ENCODE results near the gene GREM1. TPM values are rescaled to one million over a fixed set of nuclear protein-coding genes. Genes with fewer than 3 reads are reported as not detected.

The GREM1 gene
- total RNA-seq, 6 donors from 2014 or later, result under 0.01 to 3.9 (median 0.97) TPM; not detected in 2

DNA sequence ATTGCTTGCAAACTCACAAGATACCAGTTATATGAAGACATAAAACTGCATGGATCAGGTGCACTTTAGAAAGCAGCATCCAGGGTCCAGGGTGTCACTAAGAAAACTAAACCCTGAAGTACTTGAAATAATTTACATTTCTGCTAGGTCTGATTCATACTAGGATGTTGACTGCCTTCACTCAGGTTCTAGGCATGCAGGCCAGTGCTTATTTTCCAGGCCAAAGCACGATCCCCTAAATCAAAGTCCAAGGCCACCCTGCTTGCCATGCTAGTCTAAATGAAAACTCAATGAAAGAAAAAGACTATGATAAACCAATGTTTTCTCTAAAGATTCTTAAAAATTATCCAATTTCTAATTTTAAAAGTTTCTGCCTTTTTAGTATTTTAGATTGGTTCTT lies 49.4 kb downstream of the GREM1 start:
- no peak for ATAC-seq (ENCODE audit: low FRiP score in 2 of 2)
- 83 to 93% methylated on average over 1 of the region's 1 CpG for WGBS, 2 donors
- H3K27ac ChIP-seq, result no peak overlapping the region
- no peaks in the 10 kb centered on the region for H3K9me3 ChIP-seq
- H3K36me3 ChIP-seq, result no peaks in the 10 kb centered on the region
- no peak for DNase-seq
- TF ChIP-seq, protein P1, sequence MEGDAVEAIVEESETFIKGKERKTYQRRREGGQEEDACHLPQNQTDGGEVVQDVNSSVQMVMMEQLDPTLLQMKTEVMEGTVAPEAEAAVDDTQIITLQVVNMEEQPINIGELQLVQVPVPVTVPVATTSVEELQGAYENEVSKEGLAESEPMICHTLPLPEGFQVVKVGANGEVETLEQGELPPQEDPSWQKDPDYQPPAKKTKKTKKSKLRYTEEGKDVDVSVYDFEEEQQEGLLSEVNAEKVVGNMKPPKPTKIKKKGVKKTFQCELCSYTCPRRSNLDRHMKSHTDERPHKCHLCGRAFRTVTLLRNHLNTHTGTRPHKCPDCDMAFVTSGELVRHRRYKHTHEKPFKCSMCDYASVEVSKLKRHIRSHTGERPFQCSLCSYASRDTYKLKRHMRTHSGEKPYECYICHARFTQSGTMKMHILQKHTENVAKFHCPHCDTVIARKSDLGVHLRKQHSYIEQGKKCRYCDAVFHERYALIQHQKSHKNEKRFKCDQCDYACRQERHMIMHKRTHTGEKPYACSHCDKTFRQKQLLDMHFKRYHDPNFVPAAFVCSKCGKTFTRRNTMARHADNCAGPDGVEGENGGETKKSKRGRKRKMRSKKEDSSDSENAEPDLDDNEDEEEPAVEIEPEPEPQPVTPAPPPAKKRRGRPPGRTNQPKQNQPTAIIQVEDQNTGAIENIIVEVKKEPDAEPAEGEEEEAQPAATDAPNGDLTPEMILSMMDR (IDR thresholded peaks at IDR 0.05), result no peak
- no peak for TF ChIP-seq POLR2A (IDR thresholded peaks at IDR 0.05)
- no peak for TF ChIP-seq EP300 (IDR thresholded peaks at IDR 0.05)
- no peak for TF ChIP-seq POLR2AphosphoS5 (IDR thresholded peaks at IDR 0.05)
- H3K4me3 ChIP-seq, result no peak overlapping the region
- H3K27me3 ChIP-seq, result no peaks in the 10 kb centered on the region
- no peaks in the 10 kb centered on the region for H3K4me1 ChIP-seq

DNA sequence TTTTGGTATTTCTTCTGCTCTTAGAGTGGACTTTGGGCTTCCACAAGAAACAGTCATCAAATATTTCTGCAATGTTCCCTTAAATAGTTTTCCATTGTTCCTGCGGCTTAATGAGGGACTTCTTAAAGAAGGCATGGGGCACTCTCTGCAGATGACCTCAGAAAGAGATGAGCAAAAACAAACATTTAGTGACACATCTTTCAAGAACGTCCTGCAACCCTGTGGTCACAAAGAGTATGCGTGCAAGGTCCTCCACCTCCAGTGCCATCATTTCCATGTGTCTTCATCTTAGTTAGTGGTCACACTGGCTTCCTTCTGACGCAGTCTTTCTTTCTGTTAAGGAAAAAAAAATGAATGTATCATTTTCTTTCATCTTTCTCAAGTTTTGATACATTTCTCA lies 56.2 kb downstream of the GREM1 start:
- 80 to 82% methylated on average over 4 of the region's 4 CpGs for WGBS, 2 donors
- ATAC-seq (ENCODE audit: low FRiP score in 2 of 2) (no peak), DNase-seq (no peak)
- H3K36me3 ChIP-seq, result peaks cover 0 to 14% (median 0%) of the 10 kb centered on the region in 4 donors
- no peaks in the 10 kb centered on the region for H3K4me1 ChIP-seq
- H3K27me3 ChIP-seq, result no peaks in the 10 kb centered on the region
- no peak for TF ChIP-seq POLR2A (IDR thresholded peaks at IDR 0.05)
- TF ChIP-seq, protein P1 (IDR thresholded peaks at IDR 0.05), result no peak
- no peak for TF ChIP-seq EP300 (IDR thresholded peaks at IDR 0.05)
- no peak for TF ChIP-seq POLR2AphosphoS5 (IDR thresholded peaks at IDR 0.05)
- H3K4me3 ChIP-seq, result no peak overlapping the region
- H3K9me3 ChIP-seq, result no peaks in the 10 kb centered on the region
- no peak overlapping the region for H3K27ac ChIP-seq

DNA sequence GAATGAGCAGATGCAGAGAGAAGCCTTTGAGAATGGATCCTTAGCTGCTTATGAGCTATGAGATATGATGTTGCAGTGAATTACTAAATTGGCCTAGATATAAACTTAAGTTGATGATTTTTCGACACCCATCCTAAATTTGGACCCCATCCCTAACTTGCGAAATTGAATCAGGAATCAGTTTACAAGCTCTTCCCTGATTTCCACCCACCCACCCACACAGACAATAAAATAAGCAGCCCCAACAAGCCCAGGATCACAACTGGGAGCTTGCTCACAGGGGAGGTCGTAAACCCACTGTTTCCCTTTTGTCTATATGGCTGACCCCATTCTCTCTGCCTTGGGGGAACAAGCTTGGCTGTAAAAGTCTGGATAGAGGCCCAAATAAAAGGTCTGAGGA lies 57.3 kb downstream of the GREM1 start:
- Histone ChIP-seq H3K4me1 (no peaks in the 10 kb centered on the region), H3K9me3 (no peaks in the 10 kb centered on the region), H3K27me3 (no peaks in the 10 kb centered on the region), H3K36me3 (peaks cover 0 to 14% (median 0%) of the 10 kb centered on the region in 4 donors), H3K4me3 (no peak overlapping the region), H3K27ac (no peak overlapping the region)
- TF ChIP-seq POLR2A (IDR thresholded peaks at IDR 0.05) (no peak), POLR2AphosphoS5 (IDR thresholded peaks at IDR 0.05) (no peak), EP300 (IDR thresholded peaks at IDR 0.05) (no peak)
- TF ChIP-seq, protein P1 (IDR thresholded peaks at IDR 0.05), result no peak
- WGBS, 2 donors, result 91 to 92% methylated on average over 3 of the region's 3 CpGs
- ATAC-seq (ENCODE audit: low FRiP score in 2 of 2) (no peak), DNase-seq (no peak)

DNA sequence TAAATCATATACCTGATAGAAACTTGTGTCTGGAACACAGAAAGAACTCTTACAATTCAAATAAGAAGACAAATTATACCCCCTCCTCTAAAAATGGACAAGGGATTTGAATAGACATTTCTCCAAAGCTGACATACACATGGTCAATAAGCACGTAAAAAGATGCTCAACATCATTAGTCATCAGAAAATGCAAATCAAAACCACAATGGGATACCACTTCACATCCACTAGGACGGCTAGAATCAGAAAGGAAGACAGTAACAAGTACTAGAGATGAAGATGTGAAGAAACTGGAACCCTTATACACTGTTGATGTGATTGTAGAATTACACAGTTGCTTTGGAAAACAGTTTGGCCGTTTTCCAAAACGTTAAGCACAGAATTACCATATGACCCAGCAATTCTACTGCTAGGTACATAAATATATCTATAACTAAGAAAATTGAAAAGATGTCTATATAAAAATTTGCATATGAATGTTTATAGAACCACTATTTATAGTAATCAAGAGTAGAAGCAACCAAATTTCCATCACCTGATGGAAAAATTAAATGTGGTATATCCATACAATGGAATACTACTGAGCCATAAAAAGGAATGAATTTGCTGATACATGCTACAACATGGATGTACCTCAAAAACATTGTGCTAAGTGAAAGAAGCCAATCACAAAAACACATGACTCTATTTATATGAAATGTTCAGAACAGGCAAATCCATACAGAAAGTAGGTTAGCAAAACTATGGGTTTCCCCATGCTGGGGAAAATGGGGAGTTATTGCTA lies 60.8 kb downstream of the GREM1 start:
- no peak for DNase-seq
- no peak overlapping the region for H3K4me3 ChIP-seq
- H3K9me3 ChIP-seq, result no peaks in the 10 kb centered on the region
- H3K36me3 ChIP-seq, result peaks cover 0 to 10% (median 0%) of the 10 kb centered on the region in 4 donors
- TF ChIP-seq POLR2AphosphoS5 (IDR thresholded peaks at IDR 0.05), result no peak
- TF ChIP-seq, protein P1 (IDR thresholded peaks at IDR 0.05), result no peak
- no peak for TF ChIP-seq EP300 (IDR thresholded peaks at IDR 0.05)
- TF ChIP-seq POLR2A (IDR thresholded peaks at IDR 0.05), result no peak
- H3K4me1 ChIP-seq, result no peaks in the 10 kb centered on the region
- H3K27ac ChIP-seq, result no peak overlapping the region
- no peaks in the 10 kb centered on the region for H3K27me3 ChIP-seq
- 88 to 97% methylated on average over 4 of the region's 4 CpGs for WGBS, 2 donors
- no peak for ATAC-seq (ENCODE audit: low FRiP score in 2 of 2)

DNA sequence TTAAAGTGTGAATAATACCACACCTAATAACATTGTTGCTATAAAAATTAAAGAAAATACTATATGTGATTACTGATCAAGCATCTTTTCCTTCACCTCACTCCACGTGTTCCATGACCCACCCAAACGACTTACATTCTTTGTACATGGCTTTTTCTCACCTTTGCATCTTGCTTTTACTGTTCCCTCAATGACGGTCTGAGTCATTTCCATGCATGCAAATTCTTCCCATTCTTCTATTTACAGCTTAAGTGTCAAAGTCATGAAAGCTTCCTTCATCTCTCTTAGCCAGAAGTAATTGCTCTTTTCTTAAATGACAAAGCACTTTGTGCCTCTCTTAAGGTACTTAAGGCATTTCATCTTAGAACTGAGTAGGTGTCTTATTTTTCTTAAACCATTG lies 64.0 kb downstream of the GREM1 start:
- Histone ChIP-seq H3K4me1 (no peaks in the 10 kb centered on the region), H3K27ac (no peak overlapping the region), H3K27me3 (no peaks in the 10 kb centered on the region), H3K9me3 (no peaks in the 10 kb centered on the region), H3K4me3 (no peak overlapping the region), H3K36me3 (peaks cover 0 to 3% (median 0%) of the 10 kb centered on the region in 4 donors)
- TF ChIP-seq, protein P1 (IDR thresholded peaks at IDR 0.05), result no peak
- TF ChIP-seq POLR2AphosphoS5 (IDR thresholded peaks at IDR 0.05) (no peak), EP300 (IDR thresholded peaks at IDR 0.05) (no peak), POLR2A (IDR thresholded peaks at IDR 0.05) (no peak)
- 69 to 80% methylated on average over 3 of the region's 3 CpGs for WGBS, 2 donors
- no peak for ATAC-seq (ENCODE audit: low FRiP score in 2 of 2)
- DNase-seq, result no peak

All from upper lobe of left lung (tissue), 6 donors.